ENCODE data around the gene CCL2.

Gene CCL2

GRCh38 chr17:34241062-34241461 lies 14.0 kb upstream of the CCL2 start:
- no peak overlapping the region for H3K4me3 ChIP-seq (ENCODE audit: low read length)
- TF ChIP-seq CTCF (conservative IDR thresholded peaks at IDR 0.05; ENCODE audit: low read depth, low read length): no peak
- DNase-seq (ENCODE audit: low read depth): no peak

GRCh38 chr17:34242587-34243363 lies 12.3 kb upstream of the CCL2 start:
- DNase-seq (ENCODE audit: low read depth): no peak
- no peak for TF ChIP-seq CTCF (conservative IDR thresholded peaks at IDR 0.05; ENCODE audit: low read depth, low read length)
- no peak overlapping the region for H3K4me3 ChIP-seq (ENCODE audit: low read length)

GRCh38 chr17:34243364-34244320 lies 11.4 kb upstream of the CCL2 start:
- no peak overlapping the region for H3K4me3 ChIP-seq (ENCODE audit: low read length)
- no peak for TF ChIP-seq CTCF (conservative IDR thresholded peaks at IDR 0.05; ENCODE audit: low read depth, low read length)
- no peak for DNase-seq (ENCODE audit: low read depth)

GRCh38 chr17:34245351-34245905 lies 9.7 kb upstream of the CCL2 start:
- no peak for DNase-seq (ENCODE audit: low read depth)
- TF ChIP-seq CTCF (conservative IDR thresholded peaks at IDR 0.05; ENCODE audit: low read depth, low read length): no peak
- H3K4me3 ChIP-seq (ENCODE audit: low read length): no peak overlapping the region

GRCh38 chr17:34246446-34246845 lies 8.6 kb upstream of the CCL2 start:
- no peak for TF ChIP-seq CTCF (conservative IDR thresholded peaks at IDR 0.05; ENCODE audit: low read depth, low read length)
- no peak for DNase-seq (ENCODE audit: low read depth)
- no peak overlapping the region for H3K4me3 ChIP-seq (ENCODE audit: low read length)

- DNase-seq (ENCODE audit: low read depth): no peak
- TF ChIP-seq CTCF (conservative IDR thresholded peaks at IDR 0.05; ENCODE audit: low read depth, low read length): no peak
Observed at GRCh38 chr17:34246881-34247280, 8.2 kb upstream of the CCL2 start.

More at GRCh38 chr17:34246881-34247280, 8.2 kb upstream of the CCL2 start:
- no peak overlapping the region for H3K4me3 ChIP-seq (ENCODE audit: low read length)
